Transverse colon (tissue), 4 donors: Measurements from ENCODE around the gene PRRG3. TPM values are rescaled to one million over a fixed set of nuclear protein-coding genes. Genes with fewer than 3 reads are reported as not detected.

ENCODE experiments used
- DNase-seq: peaks from one replicate; pipeline ENCODE4 v3.0.0-alpha.2; 2019
- H3K27ac ChIP-seq, 4 donors: fragments of 200-600 bp; sonication (generic); 2 replicates each; pipeline ENCODE4 v1.5.1; 2016 to 2018; ENCODE audit warnings: inconsistent platforms in 4 of 4
- H3K27me3 ChIP-seq: fragments of 200-600 bp; sonication (generic); 2 replicates; pipeline ENCODE4 v1.5.1; 2017; ENCODE audit warnings: inconsistent platforms
- H3K36me3 ChIP-seq, 4 donors: fragments of 200-600 bp; sonication (generic); 2 replicates each; pipeline ENCODE4 v1.5.1; 2017 to 2019; ENCODE audit warnings: inconsistent platforms in 4 of 4
- H3K4me1 ChIP-seq, 4 donors: fragments of 200-600 bp; sonication (generic); 2 replicates each; pipeline ENCODE4 v1.5.1; 2017 to 2020; ENCODE audit warnings: inconsistent platforms in 4 of 4
- H3K4me3 ChIP-seq, 4 donors: fragments of 200-600 bp; sonication (generic); 1 replicate in 1 of 4; 2 replicates in 3 of 4; pipeline versions ENCODE4 v1.5.1 to v1.6.1; 2017 to 2019; ENCODE audit warnings: inconsistent platforms in 4 of 4
- H3K9me3 ChIP-seq, 2 donors: fragments of 200-600 bp; sonication (generic); 2 replicates each; pipeline ENCODE4 v1.5.1; 2017 to 2019; ENCODE audit warnings: inconsistent platforms in 2 of 2
- CTCF ChIP-seq, 5 experiments: fragments of 200-600 bp in 3 of 5; fragments of 450-650 bp in 2 of 5; sonication (generic) in 3 of 5; IDR thresholded peaks; 1 replicate in 2 of 5; 2 replicates in 3 of 5; pipeline ENCODE4 v1.5.1; 2016 to 2017; ENCODE audit warnings: antibody characterized with exemption in 5 of 5, inconsistent platforms in 3 of 5, mild to moderate bottlenecking in 2 of 5, moderate library complexity in 1 of 5
- EP300 ChIP-seq: sonication (generic); formaldehyde crosslinking; IDR thresholded peaks from one replicate; pipeline ENCODE4 v1.6.1; 2017; ENCODE audit warnings: antibody characterized with exemption, low read depth
- POLR2A ChIP-seq: fragments of 450-650 bp; IDR thresholded peaks from one replicate; pipeline ENCODE4 v1.6.1; 2016; ENCODE audit warnings: antibody characterized with exemption, mild to moderate bottlenecking, moderate library complexity
- POLR2AphosphoS5 ChIP-seq, 3 donors: sonication (generic); formaldehyde crosslinking; IDR thresholded peaks; one replicate each; pipeline ENCODE4 v1.6.1; 2016; ENCODE audit warnings: antibody characterized with exemption in 3 of 3
- WGBS, 2 donors: methylation state at CpG; one replicate each; pipeline ENCODE4 v1.1.5; 2018; ENCODE audit warnings: low coverage in 1 of 2; 5-methylcytosine and 5-hydroxymethylcytosine counted together
- in situ Hi-C, 4 donors: fragments of 200-750 bp; cut with MboI; loops; one replicate each; pipeline versions ENCODE4 v1.15.0 to v1.15.1; 2017; ENCODE audit warnings: low sequenced_read_pairs in 3 of 4, low pct_ligation_motif_present in 1 of 4, low pct_unique_long_range_greater_than_20kb in 1 of 4
- intact Hi-C: fragments of 100-400 bp; cut with DNase I; formaldehyde crosslinking; loops from one replicate; pipeline ENCODE4 v1.15.1; 2023; ENCODE audit warnings: low total_unique reads
- total RNA-seq, 4 donors: library from RNA; depleted of rRNA; stranded (reverse); fragments of >200 nt; gene quantifications; one replicate each; pipeline ENCODE4 v1.1.0, GENCODE V29; 2016

The PRRG3 gene
- total RNA-seq, 4 donors from 2014 or later: 0.68 to 3.2 (median 1.8) TPM; not detected in 1

DNA sequence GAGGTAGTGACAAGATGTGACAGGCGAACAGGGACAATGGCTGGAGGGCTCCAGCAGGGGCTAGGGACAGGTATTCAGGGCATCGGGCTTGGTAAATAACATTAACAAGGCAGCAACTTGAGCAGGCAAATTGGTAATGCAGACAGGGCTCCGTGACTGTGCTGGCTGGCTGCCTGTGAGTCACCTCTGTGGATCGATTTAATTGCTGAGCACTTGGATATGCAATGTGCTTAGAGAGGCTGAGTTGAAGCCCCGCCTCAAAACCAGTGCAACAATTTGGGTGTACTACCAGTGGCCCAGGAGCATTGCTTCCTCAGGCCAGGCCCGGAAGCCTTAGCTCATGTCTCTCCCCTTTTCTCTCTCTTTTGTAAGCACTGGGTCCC is 58.8 kb downstream of the PRRG3 start:
- Histone ChIP-seq H3K9me3 (no peaks in the 10 kb centered on the region), H3K4me1 (no peaks in the 10 kb centered on the region), H3K36me3 (no peaks in the 10 kb centered on the region), H3K27ac (no peak overlapping the region), H3K4me3 (no peak overlapping the region), H3K27me3 (no peaks in the 10 kb centered on the region)
- 63% methylated on average over 6 of the region's 6 CpGs; no CpG with 5 or more reads in 1 of the 2 donors for WGBS, 2 donors
- intact Hi-C loops: loop anchor here (5.0 kb wide), 1 partner anchor 878 kb away; no protein-coding TSS in a partner anchor
- TF ChIP-seq POLR2AphosphoS5 (IDR thresholded peaks at IDR 0.05) (no peak), EP300 (no peak), POLR2A (no peak), CTCF (IDR thresholded peaks at IDR 0.05) (no peak)
- no peak for DNase-seq
- in situ Hi-C loops: loop anchor here in 1 of 4 donors (25.0 kb wide), 1 partner anchor 883 kb away; the partner anchor contains the start of gene GABRQ

DNA sequence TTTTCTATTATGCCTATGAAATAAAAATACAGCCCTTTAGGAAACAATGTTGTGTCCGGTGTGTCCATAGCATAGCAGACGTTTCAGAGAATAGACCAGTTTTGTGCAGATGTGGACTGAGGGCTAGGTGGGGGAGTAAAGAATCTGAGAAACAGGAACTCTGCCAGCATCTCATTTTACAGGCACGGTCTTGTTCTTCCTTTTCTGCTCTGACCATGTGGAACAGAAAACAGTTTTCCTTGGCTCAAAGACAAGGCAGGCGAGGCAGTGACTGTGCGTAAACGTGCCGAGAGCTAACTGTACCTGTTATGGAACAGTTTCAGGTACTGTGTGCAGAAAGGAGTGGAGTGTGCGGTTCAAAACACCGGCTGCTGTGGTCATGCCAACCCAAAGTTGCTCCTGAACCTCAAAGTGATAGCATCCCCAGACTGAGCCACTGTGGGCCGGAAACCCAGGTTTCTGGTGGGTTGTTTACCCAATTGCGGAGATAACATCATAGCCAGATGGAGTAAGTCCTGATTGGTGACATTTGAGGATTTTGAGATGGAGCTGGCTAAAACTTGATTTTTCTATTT is 59.5 kb downstream of the PRRG3 start:
- Histone ChIP-seq H3K27ac (no peak overlapping the region), H3K9me3 (no peaks in the 10 kb centered on the region), H3K27me3 (no peaks in the 10 kb centered on the region), H3K4me3 (no peak overlapping the region), H3K4me1 (no peaks in the 10 kb centered on the region), H3K36me3 (no peaks in the 10 kb centered on the region)
- DNase-seq: no peak
- intact Hi-C loops (loop anchor here (5.0 kb wide), 1 partner anchor 878 kb away; no protein-coding TSS in a partner anchor), in situ Hi-C loops (loop anchor here in 1 of 4 donors (25.0 kb wide), 1 partner anchor 883 kb away; the partner anchor contains the start of gene GABRQ)
- 73 to 80% methylated on average over 1 to 11 of the region's 11 CpGs for WGBS, 2 donors
- no peak for TF ChIP-seq EP300
- no peak for TF ChIP-seq POLR2A
- TF ChIP-seq CTCF (IDR thresholded peaks at IDR 0.05): no peak
- TF ChIP-seq POLR2AphosphoS5 (IDR thresholded peaks at IDR 0.05): no peak

Other genes with a start within 250 kb of the PRRG3 start
- gene PASD1, start 131.8 kb upstream of the PRRG3 start, total RNA-seq: not detected
- gene FATE1, start 20.6 kb downstream of the PRRG3 start, total RNA-seq: not detected
- gene CNGA2, start 39.3 kb downstream of the PRRG3 start, total RNA-seq: not detected
- gene MAGEA4, start 217.4 kb downstream of the PRRG3 start, total RNA-seq: not detected